ENCODE measurements around the gene PKD2.

DNA sequence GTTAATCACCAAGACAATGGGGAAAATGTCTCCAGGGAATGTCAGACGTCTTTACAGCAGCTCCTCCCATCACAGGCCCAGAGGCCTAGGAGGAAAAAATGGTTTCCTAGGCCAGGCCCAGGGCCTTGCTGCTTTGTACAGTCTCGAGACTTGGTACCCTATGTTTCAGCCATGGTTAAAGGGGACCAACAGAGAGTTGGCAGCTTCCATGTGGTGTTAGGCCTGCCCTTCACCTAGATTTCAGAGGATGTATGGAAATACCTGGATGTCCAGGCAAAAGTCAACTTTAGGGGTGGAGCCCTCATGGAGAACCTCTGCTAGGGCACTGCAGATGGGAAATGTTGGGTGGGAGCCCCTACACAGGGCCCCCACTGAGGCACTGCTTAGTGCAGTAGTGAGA lies 112.5 kb downstream of the PKD2 start:
- no peak for TF ChIP-seq CTCF (IDR thresholded peaks at IDR 0.05)
- TF ChIP-seq POLR2A (IDR thresholded peaks at IDR 0.05) = no peak

Data from adrenal gland (tissue), 5 donors.